A673 (cell line): ENCODE data around the gene KLRC4. TPM values are rescaled to one million over a fixed set of nuclear protein-coding genes. Genes with fewer than 3 reads are reported as not detected.
"Not testable (repeated sequence)": the region's sequence is repeated elsewhere in the genome, so short reads cannot be mapped to it uniquely, and the experiment has no call there.

Source experiments
- BruUV-seq: library from RNA; stranded (reverse); fragments of 400-500 nt; replicated peaks from 2 replicates; lab custom pipeline; 2021; lab: Mats Ljungman, UMichigan
- CTCF ChIA-PET: fragments of 300-600 bp; sonication (Branson Sonifier 250); formaldehyde crosslinking; loops from one replicate; lab custom pipeline; 2022; ENCODE audit warnings: antibody characterized with exemption; lab: Charles Lee
- POLR2A ChIA-PET: fragments of 300-600 bp; sonication (Branson Sonifier 250); formaldehyde crosslinking; loops from one replicate; lab custom pipeline; 2022; ENCODE audit warnings: antibody characterized with exemption; ENCODE audit not compliant: low non-redundant PET; lab: Charles Lee
- DNase-seq: peaks from one replicate; pipeline ENCODE4 v3.0.0-alpha.2; 2015; ENCODE audit warnings: low spot score
- H3K27ac ChIP-seq: fragments of 200-600 bp; sonication (generic); 2 replicates; pipeline ENCODE4 v1.5.1; 2016; ENCODE audit warnings: mixed run types, low read depth, mild to moderate bottlenecking, mixed read lengths, antibody characterized with exemption, low read length; ENCODE audit not compliant: poor library complexity, severe bottlenecking
- H3K27me3 ChIP-seq: fragments of 200-600 bp; sonication (generic); replicated peaks from 2 replicates; pipeline ENCODE4 v1.6.1; 2017; ENCODE audit warnings: mixed run types, low read depth, mild to moderate bottlenecking, mixed read lengths, antibody characterized with exemption, low read length; ENCODE audit not compliant: insufficient read depth, poor library complexity
- H3K36me3 ChIP-seq: fragments of 200-600 bp; sonication (generic); 2 replicates; pipeline ENCODE4 v1.6.1; 2016; ENCODE audit warnings: mixed run types, mild to moderate bottlenecking, mixed read lengths, antibody characterized with exemption, low read length; ENCODE audit not compliant: insufficient read depth, poor library complexity, severe bottlenecking
- H3K4me1 ChIP-seq: fragments of 200-600 bp; sonication (generic); 2 replicates; pipeline ENCODE4 v1.6.1; 2017; ENCODE audit warnings: mixed run types, mild to moderate bottlenecking, mixed read lengths, antibody characterized with exemption, low read length; ENCODE audit not compliant: insufficient read depth, poor library complexity, severe bottlenecking
- H3K4me3 ChIP-seq: fragments of 200-600 bp; sonication (generic); 2 replicates; pipeline ENCODE4 v1.5.1; 2016; ENCODE audit warnings: low read depth, mixed run types, mild to moderate bottlenecking, mixed read lengths, low read length; ENCODE audit not compliant: poor library complexity, severe bottlenecking
- H3K9me3 ChIP-seq: fragments of 200-600 bp; sonication (generic); 2 replicates; pipeline ENCODE4 v1.6.1; 2016; ENCODE audit warnings: mixed run types, low read depth, mild to moderate bottlenecking, mixed read lengths, antibody characterized with exemption, low read length; ENCODE audit not compliant: poor library complexity, severe bottlenecking
- CTCF ChIP-seq: fragments of 300-800, 200-600 bp; sonication (generic); conservative IDR thresholded peaks from 2 replicates; pipeline ENCODE4 v1.5.1; 2017; ENCODE audit warnings: low read depth, mild to moderate bottlenecking, antibody characterized with exemption, low read length, moderate library complexity, mixed read lengths
- EZH2 ChIP-seq: fragments of 200-600 bp; sonication (generic); IDR thresholded peaks from 2 replicates; pipeline ENCODE4 v1.6.1; 2017; ENCODE audit warnings: borderline replicate concordance, low read depth, mild to moderate bottlenecking, mixed read lengths, antibody characterized with exemption, low read length; ENCODE audit not compliant: poor library complexity, severe bottlenecking
- intact Hi-C: fragments of 100-400 bp; cut with micrococcal nuclease; formaldehyde crosslinking; loops from one replicate; pipeline ENCODE4 v1.10.0; 2022; ENCODE audit not compliant: unreplicated experiment
- total RNA-seq: library from RNA; stranded (reverse); gene quantifications from 2 replicates; pipeline ENCODE4 v1.2.3, GENCODE V29; 2021

KLRC4 gene
- total RNA-seq, 1 experiment from 2014 or later = not detected

GRCh38 chr12:10388624-10389413 lies 20.7 kb downstream of the KLRC4 start:
- Histone ChIP-seq H3K4me3 (no peak overlapping the region), H3K27me3 (no peaks in the 10 kb centered on the region), H3K36me3 (no peaks in the 10 kb centered on the region), H3K9me3 (no peaks in the 10 kb centered on the region), H3K4me1 (peaks cover 12% of the 10 kb centered on the region), H3K27ac (no peak overlapping the region)
- intact Hi-C loops = no loop called here
- CTCF ChIA-PET = no interaction called here
- TF ChIP-seq CTCF (no peak), EZH2 (no peak)
- POLR2A ChIA-PET = no interaction called here
- no peak for DNase-seq
- no TSS peak for BruUV-seq

GRCh38 chr12:10387498-10387897 lies 22.1 kb downstream of the KLRC4 start:
- BruUV-seq, POLR2A ChIA-PET: not testable (repeated sequence)

GRCh38 chr12:10386857-10387256 lies 22.7 kb downstream of the KLRC4 start:
- intact Hi-C loops = no loop called here
- Histone ChIP-seq H3K27ac (no peak overlapping the region), H3K4me1 (no peaks in the 10 kb centered on the region), H3K9me3 (no peaks in the 10 kb centered on the region), H3K36me3 (no peaks in the 10 kb centered on the region), H3K4me3 (no peak overlapping the region), H3K27me3 (no peaks in the 10 kb centered on the region)
- BruUV-seq = no TSS peak
- no peak for DNase-seq
- CTCF ChIA-PET = interaction anchor here (0.5 kb wide), 1 partner anchor 12 kb away, joined by 10 read pairs; no protein-coding TSS in a partner anchor
- POLR2A ChIA-PET = no interaction called here
- TF ChIP-seq EZH2 (no peak), CTCF (no peak)

More at GRCh38 chr12:10387498-10387897, 22.1 kb downstream of the KLRC4 start:
- intact Hi-C loops, CTCF ChIA-PET, H3K4me1 ChIP-seq, H3K27me3 ChIP-seq, H3K27ac ChIP-seq, H3K4me3 ChIP-seq, H3K36me3 ChIP-seq, DNase-seq, H3K9me3 ChIP-seq: not testable (repeated sequence)

- CTCF ChIA-PET = no interaction called here
- POLR2A ChIA-PET = no interaction called here
- no peak overlapping the region for H3K4me3 ChIP-seq
- intact Hi-C loops = no loop called here
- H3K27ac ChIP-seq = no peak overlapping the region
- no peaks in the 10 kb centered on the region for H3K36me3 ChIP-seq
- TF ChIP-seq CTCF = no peak
- no peak for TF ChIP-seq EZH2
- no peaks in the 10 kb centered on the region for H3K9me3 ChIP-seq
- H3K4me1 ChIP-seq = no peaks in the 10 kb centered on the region
- H3K27me3 ChIP-seq = no peaks in the 10 kb centered on the region
- BruUV-seq = no TSS peak
- peak; percentile 39 for DNase-seq
Measured at GRCh38 chr12:10385166-10385613, 24.4 kb downstream of the KLRC4 start.
